Testis (tissue), 2 donors: Measurements from ENCODE around the gene FGF5.

Experiments
- CTCF ChIP-seq, 3 experiments: fragments of 450-650 bp in 2 of 3; fragments of 200-600 bp in 1 of 3; sonication (generic) in 1 of 3; IDR thresholded peaks; one replicate each; pipeline ENCODE4 v1.5.1; 2016 to 2019; ENCODE audit warnings: antibody characterized with exemption in 3 of 3, mild to moderate bottlenecking in 2 of 3, moderate library complexity in 1 of 3
- POLR2A ChIP-seq: fragments of 450-650 bp; IDR thresholded peaks from one replicate; pipeline ENCODE4 v1.6.1; 2017; ENCODE audit warnings: antibody characterized with exemption, mild to moderate bottlenecking, moderate library complexity

GRCh38 chr4:80268081-80268823, 1.8 kb downstream of the FGF5 start:
- TF ChIP-seq CTCF (IDR thresholded peaks at IDR 0.05) = no peak
- TF ChIP-seq POLR2A = no peak
